Glutamatergic neuron (in vitro differentiated cells): ENCODE results near the gene NPM1. TPM values are rescaled to one million over a fixed set of nuclear protein-coding genes. Genes with fewer than 3 reads are reported as not detected.

Experiments used
- DNase-seq: peaks from one replicate; pipeline ENCODE4 v3.0.0; 2022
- H3K27ac Mint-ChIP-seq: one replicate; pipeline ENCODE4 v1.8.0; 2020; ENCODE audit warnings: mild to moderate bottlenecking, mixed read lengths, inconsistent platforms; ENCODE audit not compliant: unreplicated experiment
- H3K27me3 Mint-ChIP-seq: one replicate; pipeline ENCODE4 v1.8.0; 2020; ENCODE audit warnings: mild to moderate bottlenecking, moderate library complexity, mixed read lengths, inconsistent platforms; ENCODE audit not compliant: unreplicated experiment
- H3K36me3 Mint-ChIP-seq: one replicate; pipeline ENCODE4 v1.8.0; 2020; ENCODE audit warnings: mild to moderate bottlenecking, mixed read lengths, inconsistent platforms; ENCODE audit not compliant: unreplicated experiment
- H3K4me1 Mint-ChIP-seq: one replicate; pipeline ENCODE4 v1.8.0; 2020; ENCODE audit warnings: mild to moderate bottlenecking, low read depth, mixed read lengths, inconsistent platforms; ENCODE audit not compliant: unreplicated experiment
- H3K4me3 Mint-ChIP-seq: one replicate; pipeline ENCODE4 v1.8.0; 2020; ENCODE audit warnings: mild to moderate bottlenecking, mixed read lengths, inconsistent platforms; ENCODE audit not compliant: unreplicated experiment
- H3K9me3 Mint-ChIP-seq: one replicate; pipeline ENCODE4 v1.8.0; 2020; ENCODE audit warnings: mild to moderate bottlenecking, moderate library complexity, mixed read lengths, inconsistent platforms; ENCODE audit not compliant: unreplicated experiment
- total RNA-seq: library from RNA; stranded (reverse); fragmentation: NEBNext Ultra II Directional; extraction: Animal tissue kit (Norgen Biotek cat#: 25700); gene quantifications from one replicate; pipeline ENCODE4 v1.2.1, GENCODE V29; 2021; ENCODE audit not compliant: unreplicated experiment
- TF ChIP-seq, protein P1 (sequence below): fragments of 200-600 bp; sonication (generic); IDR thresholded peaks from one replicate; pipeline ENCODE4 v1.5.0; 2021; ENCODE audit not compliant: partially characterized antibody, unreplicated experiment

NPM1 gene
- total RNA-seq, 1 donor from 2014 or later, result 600 TPM

DNA sequence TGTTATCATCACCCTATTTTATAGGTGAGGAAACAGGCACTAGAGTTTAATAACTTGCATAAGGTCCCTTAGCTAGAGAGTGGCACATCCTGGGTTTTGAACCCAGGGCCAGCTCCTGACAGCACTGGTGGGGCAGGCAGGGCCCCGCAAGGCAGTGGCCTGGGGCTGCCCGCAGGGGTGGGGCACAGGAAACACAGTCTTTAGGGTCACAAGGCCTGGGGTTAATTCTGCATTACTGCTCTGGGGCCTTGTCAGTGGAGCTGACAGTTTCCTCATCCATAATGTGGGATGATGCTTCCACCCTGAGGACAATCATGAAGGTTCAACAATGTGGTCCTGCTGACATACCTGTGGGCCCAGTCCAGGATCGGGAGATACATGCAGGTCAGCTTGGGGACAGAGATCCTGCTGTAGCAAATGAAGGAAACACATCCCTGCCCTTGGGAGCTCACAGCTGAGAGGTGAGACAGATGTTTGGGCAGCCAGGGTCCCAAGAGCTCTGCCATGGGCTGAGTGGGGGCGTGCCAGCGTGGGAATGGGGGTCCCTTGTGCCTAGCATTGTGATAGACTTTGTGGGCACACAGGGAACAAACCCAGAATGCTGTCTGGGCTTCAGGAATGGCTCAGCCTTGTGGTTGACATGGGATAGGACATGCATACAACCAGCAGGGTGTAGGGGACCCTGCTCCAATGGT lies 46.5 kb downstream of the NPM1 start:
- H3K27me3 Mint-ChIP-seq, result peaks cover 14% of the 10 kb centered on the region
- H3K4me3 Mint-ChIP-seq, result no peak overlapping the region
- H3K4me1 Mint-ChIP-seq, result peaks cover 29% of the 10 kb centered on the region
- H3K27ac Mint-ChIP-seq, result no peak overlapping the region
- TF ChIP-seq, protein P1, sequence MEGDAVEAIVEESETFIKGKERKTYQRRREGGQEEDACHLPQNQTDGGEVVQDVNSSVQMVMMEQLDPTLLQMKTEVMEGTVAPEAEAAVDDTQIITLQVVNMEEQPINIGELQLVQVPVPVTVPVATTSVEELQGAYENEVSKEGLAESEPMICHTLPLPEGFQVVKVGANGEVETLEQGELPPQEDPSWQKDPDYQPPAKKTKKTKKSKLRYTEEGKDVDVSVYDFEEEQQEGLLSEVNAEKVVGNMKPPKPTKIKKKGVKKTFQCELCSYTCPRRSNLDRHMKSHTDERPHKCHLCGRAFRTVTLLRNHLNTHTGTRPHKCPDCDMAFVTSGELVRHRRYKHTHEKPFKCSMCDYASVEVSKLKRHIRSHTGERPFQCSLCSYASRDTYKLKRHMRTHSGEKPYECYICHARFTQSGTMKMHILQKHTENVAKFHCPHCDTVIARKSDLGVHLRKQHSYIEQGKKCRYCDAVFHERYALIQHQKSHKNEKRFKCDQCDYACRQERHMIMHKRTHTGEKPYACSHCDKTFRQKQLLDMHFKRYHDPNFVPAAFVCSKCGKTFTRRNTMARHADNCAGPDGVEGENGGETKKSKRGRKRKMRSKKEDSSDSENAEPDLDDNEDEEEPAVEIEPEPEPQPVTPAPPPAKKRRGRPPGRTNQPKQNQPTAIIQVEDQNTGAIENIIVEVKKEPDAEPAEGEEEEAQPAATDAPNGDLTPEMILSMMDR, result peak; percentile 11
- H3K36me3 Mint-ChIP-seq, result no peaks in the 10 kb centered on the region
- peaks cover 10% of the 10 kb centered on the region for H3K9me3 Mint-ChIP-seq
- no peak for DNase-seq

DNA sequence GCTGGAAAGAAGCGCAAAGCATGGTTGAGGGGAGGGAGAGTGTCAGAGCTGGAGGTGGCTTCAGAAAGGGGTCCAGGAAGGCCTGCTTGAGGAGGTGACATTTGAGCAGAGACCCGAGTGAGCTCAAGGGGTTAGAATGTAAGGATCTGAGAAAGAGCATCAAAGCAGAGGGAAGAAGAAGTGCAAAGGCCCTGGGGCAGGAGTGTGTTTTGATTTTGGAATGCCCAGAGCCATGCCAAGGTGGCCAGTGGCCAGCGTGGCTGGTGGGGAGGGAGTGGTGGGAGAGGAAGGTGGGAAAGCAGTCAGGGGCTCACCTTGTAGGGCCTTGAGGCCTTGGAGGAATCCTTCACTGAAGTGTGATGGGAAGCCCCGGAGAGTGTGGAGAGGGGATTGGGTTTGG lies 47.2 kb downstream of the NPM1 start:
- H3K9me3 Mint-ChIP-seq, result peaks cover 8% of the 10 kb centered on the region
- H3K4me3 Mint-ChIP-seq, result peak overlapping the region; percentile 61
- H3K4me1 Mint-ChIP-seq, result peaks cover 28% of the 10 kb centered on the region
- peaks cover 14% of the 10 kb centered on the region for H3K27me3 Mint-ChIP-seq
- no peak for DNase-seq
- H3K27ac Mint-ChIP-seq, result no peak overlapping the region
- H3K36me3 Mint-ChIP-seq, result no peaks in the 10 kb centered on the region
- TF ChIP-seq, protein P1, result no peak

DNA sequence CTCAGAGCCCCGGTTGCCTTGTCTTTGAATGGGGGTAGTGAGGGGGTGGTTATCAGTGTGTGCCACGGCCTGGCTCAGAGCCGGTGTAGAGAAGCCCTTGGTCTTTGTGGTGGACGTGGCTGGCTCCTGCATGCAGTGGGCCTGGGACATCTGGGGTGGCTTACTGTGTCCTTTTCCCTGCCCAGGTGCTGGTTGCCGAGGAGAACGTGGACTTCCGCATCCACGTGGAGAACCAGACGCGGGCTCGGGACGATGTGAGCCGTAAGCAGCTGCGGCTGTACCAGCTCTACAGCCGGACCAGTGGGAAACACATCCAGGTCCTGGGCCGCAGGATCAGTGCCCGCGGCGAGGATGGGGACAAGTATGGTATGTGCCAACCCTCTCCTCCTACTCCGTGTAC lies 48.3 kb downstream of the NPM1 start:
- no peaks in the 10 kb centered on the region for H3K36me3 Mint-ChIP-seq
- TF ChIP-seq, protein P1, result no peak
- no peak for DNase-seq
- H3K4me1 Mint-ChIP-seq, result peaks cover 31% of the 10 kb centered on the region
- peaks cover 14% of the 10 kb centered on the region for H3K27me3 Mint-ChIP-seq
- H3K4me3 Mint-ChIP-seq, result no peak overlapping the region
- H3K9me3 Mint-ChIP-seq, result peaks cover 10% of the 10 kb centered on the region
- H3K27ac Mint-ChIP-seq, result no peak overlapping the region

DNA sequence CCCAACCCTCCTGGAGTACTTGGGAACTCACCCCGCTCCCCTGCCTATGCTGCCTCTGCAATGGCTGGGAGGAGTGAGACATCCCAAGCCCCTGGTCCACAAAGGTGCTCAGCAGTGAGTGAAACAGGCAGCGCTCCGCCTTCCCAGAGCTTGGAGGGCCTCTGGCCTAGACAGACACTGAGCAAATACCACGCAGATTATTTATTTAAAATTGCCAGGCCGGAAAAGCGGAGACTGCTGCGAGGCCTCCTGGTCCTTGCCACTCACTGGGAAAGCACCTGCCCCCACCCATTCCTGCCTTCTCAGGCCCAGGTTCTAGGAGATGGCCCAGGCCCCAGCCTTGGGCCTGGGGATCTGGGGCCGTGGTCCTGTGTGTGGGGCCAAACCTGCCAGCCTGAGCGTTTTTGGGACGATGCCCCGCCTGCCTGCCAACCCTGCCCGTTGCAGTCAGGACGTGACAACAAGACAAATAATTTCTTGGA lies 49.2 kb downstream of the NPM1 start:
- Mint-ChIP-seq H3K27me3 (peaks cover 14% of the 10 kb centered on the region), H3K27ac (peak overlapping the region; percentile 83), H3K36me3 (no peaks in the 10 kb centered on the region), H3K9me3 (peaks cover 12% of the 10 kb centered on the region), H3K4me1 (peaks cover 32% of the 10 kb centered on the region), H3K4me3 (no peak overlapping the region)
- TF ChIP-seq, protein P1, result no peak
- no peak for DNase-seq

DNA sequence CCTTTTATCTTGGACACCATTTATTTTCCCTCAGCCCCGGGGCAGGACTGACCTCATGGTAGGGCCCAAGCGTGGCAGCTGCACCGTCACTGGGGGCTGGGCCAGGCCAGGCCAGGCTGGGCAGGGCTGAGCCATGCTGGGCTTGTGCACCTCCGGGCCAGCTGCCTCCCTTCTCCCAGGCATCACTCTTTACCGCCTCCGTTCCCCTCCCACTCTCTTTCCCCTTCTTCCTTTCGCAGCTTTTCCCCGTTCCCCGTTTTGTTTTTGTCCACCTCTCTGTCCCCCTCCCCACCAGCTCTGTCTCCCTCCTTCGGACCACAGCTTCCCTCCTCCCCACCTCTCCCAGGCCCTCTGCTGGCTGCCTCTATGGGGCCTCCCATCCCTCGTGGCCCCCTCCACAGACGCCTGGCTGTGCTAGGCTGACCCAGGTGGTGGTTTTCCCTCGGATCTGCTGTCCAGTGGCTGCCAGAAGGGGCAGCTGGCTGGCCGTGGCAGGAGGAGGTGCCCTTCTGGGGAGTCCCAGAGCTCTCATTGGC lies 49.7 kb downstream of the NPM1 start:
- Mint-ChIP-seq H3K27me3 (peaks cover 14% of the 10 kb centered on the region), H3K36me3 (no peaks in the 10 kb centered on the region), H3K27ac (peak overlapping the region; percentile 83), H3K4me1 (peaks cover 32% of the 10 kb centered on the region), H3K9me3 (peaks cover 12% of the 10 kb centered on the region), H3K4me3 (no peak overlapping the region)
- TF ChIP-seq, protein P1, result no peak
- DNase-seq, result peak; percentile 68
